Activated T-helper 1 cell treated with Interleukin-2 at 50 U/mL for 16 hours (primary cell): ENCODE data around the gene HPX.

Experiments used
- DNase-seq: peaks from one replicate; pipeline ENCODE4 v3.0.0-alpha.2; 2020; ENCODE audit warnings: low read depth

Gene HPX

DNA sequence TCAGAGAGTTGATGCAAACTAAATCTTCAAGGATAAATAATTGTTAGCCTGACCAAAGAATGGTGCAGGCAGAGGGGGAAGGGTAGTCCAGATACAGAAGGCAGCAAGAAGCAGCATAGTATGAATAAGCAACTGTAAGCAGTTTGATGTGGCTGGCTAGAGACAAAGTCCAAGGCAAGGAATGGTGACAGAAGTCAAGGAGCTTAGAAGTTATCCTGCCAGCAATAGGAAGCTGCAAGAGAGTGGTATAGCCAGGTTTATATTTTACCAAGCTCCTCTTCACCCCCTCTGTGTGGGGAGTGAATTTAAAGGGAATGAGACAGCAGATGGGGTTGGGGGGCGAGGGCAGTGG is 18.3 kb upstream of the HPX start:
- no peak for DNase-seq

DNA sequence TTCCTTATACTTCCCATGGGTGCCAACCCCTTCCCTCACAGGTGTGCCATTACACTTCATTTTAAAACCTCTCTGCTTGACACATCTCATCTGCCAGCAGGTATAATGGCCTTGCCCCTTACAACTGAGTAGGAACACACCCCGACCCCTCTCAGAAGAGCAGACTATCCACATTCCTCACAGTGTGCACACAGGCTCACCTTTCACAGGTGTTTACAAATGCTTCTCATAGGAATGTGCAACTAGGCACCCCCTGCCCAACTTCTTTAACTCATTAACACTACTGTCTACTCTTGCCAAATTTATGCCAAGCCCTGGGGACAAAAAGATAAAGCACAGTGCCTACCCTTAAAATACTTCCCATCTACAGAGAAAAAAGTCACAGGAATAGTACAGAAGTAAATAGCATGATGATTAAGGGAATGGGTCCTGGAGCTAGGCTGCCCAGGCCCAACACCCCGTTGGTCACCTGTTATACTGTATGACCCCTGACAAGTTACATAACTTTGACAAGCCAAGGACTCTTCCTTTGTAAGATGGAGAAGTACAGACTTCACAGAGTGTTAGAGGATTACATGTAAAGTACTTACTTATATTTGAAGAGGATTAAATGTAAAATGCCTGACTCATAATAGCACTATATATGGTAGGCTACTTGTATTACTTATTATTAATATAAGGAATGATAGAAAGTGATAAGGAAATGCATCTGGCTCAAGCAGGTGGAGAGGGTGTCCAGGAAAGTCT is 17.7 kb upstream of the HPX start:
- DNase-seq: no peak

DNA sequence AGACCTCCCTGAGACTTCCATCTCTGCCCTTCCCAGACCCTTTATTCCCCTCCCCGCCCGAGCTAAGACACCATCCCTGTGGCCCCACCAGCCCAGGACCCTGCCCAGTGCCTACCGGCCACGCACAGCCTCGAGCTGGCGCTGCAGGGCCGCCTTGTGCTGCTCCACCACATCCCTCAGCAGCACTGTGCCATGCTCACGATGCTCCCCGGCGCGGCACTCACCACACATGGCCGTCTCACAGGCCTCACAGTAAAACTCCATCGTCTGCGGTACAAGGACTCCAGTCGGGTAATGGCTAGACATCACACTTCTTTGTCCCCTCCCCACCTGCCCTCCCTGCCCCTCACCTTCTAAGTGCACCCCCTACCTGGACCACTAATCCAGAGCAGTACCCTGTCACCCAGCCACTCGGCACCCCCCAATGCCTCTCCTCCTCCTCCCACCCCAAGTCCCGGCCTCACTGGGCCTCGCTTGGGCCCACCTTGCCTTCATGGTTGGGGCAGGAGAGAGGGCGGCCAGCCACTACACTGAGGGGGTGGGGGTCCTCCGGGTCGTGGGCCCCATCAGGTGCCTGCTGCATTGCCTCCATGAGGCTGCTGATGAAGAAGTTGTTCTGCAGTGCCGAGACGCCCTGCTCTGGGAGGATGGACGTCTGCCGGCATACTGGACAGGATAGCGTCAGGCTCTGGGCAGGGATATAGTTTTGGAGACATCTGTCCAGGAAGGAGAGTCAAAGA is 17.0 kb upstream of the HPX start:
- DNase-seq: no peak

DNA sequence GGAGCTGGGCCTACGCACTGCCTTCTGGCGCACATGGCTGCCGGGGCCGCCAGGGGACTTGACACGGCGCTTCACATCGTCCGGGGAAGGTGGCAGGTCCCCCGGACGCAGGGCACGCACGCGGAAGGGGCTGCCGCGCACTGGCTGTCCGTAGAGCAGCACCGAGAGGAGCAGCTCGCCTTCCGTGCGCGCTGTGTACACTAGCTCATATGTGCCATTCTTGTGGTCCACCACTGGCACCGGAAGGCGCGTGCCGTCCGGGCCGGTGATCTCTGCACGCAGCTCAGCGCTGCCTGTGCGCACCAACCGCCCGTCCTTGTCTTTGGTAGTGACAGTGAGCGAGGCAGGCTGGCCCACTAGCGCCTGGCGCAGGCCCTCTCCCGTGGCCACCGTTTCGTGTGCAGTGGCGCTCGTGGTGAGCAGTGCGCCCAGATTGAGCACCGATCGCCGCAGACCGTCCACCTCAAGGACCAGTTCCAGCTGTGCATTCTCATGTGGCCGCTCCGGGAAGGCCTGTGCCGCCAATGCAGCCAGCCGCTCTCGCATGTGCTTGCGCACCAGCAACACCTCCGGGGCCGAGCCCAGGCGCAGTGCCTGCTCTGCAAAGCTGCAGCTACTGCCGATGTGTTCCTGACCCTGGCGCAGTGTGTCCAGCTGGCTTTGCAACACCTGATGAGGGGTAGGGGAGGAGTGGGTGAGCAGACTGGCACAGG is 15.7 kb upstream of the HPX start:
- no peak for DNase-seq

DNA sequence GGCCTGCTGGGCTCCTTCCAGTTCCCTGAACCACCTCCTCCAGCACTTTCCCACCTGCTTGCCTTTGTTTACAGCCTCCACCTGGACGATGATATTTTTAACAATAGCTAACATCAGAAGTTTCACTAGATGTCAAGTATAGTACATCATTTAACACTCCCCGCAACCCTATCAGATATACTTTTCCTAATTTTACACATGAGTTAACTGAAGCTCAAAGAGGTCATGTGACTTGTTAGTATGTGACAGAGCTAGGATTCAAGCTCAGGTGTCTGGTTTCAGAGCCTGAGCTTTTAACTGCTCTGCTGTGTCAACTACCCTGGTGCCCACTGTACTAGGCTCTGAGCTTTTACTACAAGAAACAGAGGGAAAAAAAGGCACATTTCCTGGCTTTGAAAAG is 14.3 kb upstream of the HPX start:
- DNase-seq: no peak

DNA sequence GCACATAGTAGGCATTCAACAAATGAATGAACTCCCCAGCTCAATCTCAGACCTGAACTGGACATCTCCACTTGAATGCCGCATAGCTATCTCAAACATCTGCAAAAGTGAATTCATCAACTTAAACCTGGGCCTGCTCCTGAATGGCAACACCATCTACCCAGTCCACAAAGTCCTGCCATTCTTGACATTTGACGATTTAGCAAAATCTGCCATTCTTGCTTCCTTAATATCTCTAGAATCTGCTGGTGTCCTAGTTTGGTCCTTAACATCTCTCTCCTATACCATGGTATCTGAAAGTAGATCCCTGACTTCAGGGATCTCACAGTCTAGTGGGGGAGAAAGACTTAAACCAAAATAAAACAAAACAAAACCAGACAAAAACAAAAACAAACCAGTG is 12.4 kb upstream of the HPX start:
- DNase-seq: no peak

DNA sequence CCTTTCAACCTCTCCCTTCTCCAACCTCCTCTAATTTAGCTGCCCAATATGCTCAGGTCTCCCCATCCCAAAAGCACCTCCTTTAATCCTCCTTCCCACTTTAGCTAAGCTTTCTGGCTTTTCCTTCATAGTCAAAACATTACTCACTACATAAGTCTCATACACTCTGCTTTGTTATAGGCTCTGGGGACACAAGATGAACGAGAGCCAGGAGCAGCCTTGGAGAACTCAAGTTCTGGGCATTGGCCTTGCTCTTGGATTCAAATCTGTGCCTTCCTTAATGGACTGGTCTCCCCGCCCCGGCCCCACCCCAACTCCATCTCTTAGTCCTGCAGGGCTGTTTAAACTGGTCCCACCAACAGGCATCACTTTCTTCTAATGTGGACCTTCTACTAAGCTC is 11.4 kb upstream of the HPX start:
- no peak for DNase-seq

DNA sequence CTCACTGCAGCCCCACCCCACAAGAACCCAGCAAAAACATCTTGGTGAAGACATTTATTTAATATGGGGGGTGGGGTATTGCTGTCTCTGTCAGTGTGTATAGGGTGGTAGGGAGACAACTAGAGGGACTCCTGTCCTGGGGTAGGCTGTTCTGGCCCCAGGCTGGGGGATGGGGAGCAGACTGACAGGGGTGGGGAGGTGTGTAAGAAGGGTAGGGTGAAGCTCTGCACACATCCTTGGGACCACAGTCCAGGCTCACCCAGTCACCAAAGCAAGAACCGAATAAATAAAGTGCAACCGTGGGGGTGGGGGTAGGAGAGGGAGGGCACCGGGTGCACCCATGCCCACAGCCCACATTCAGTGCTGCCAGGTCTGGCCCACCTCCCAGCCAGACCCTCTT is 7.8 kb upstream of the HPX start:
- no peak for DNase-seq

DNA sequence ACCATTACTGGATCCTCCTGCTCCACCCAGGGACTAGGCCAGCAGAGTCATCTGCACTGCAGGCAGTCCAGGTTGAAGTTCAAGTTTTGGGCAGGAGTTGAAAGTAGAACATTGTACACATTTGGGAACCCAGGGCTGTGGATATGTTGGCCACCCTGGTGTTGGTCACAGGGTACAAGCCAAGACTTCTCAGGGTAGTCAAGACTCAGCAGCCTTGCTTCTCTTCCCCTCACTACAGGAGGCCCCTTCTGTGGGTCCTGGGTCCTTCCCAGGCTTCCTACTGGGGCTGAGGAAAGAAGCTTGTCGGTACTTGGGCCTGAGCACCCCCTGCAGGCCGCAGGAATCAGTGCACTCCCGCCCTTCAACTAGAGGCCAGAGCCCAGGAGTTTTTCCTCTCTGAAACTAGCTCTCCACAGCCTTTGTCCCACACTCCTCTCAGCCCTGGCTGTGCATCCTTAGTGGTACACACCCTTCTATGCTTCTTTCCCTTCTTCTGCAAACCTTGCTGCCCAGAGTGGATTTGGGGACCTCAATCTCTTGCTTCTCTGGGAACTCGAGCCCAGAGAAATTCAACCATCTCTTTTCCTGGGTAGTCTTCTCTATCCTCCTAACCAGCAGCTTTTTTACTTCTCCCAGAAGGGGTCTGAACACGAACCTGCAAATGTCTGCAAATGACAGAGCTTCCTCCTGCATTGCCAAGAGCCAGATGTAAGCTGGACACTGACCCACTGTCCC is 2.6 kb upstream of the HPX start:
- peak; percentile 20 for DNase-seq

DNA sequence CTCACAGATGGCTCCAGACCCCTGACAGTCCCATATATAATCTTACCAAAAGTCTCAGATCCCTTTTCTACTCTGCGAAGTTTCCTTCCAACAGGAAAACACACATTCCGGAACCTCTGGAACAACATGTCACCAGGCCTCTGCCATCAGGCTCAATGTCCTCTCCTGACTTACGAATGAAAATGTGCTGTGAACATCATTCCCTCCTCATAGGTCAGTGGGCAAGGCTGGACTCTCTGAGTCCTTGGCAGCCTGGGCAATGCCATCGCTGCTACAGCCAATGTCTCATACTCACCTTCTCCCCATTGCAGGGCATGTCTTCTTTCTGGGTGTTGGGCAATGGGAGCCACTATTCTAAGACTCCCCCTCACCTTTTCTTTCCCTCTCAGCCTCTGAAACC is 1.7 kb upstream of the HPX start:
- no peak for DNase-seq

DNA sequence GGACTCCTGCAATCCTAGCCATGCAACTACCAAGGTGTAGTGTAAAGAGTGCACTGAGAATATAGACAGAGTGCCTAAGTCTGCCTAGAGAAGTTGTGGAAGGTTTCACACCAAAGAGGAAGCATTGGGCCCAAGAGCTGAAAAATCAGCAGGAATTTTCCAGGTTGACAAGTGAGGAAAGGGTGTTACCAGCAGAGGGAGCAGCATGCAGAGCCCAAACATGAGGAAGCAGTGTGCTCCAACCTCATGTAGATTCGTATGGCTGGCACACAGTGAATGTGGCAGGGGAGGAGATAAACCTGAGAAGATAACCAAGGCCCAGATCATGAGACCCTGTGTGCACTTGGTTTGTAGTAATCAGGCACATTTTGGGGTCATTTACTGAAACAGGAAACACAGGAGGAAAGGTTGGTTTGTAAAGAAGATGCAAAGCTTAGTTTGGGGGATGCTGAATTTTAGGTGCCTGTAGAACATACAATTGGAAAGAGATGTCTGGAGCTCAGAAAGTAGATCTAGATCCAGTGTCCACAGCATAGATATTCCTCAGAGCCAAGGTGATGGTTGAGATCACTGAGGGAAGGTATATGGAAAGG is 1.7 kb downstream of the HPX start:
- no peak for DNase-seq

DNA sequence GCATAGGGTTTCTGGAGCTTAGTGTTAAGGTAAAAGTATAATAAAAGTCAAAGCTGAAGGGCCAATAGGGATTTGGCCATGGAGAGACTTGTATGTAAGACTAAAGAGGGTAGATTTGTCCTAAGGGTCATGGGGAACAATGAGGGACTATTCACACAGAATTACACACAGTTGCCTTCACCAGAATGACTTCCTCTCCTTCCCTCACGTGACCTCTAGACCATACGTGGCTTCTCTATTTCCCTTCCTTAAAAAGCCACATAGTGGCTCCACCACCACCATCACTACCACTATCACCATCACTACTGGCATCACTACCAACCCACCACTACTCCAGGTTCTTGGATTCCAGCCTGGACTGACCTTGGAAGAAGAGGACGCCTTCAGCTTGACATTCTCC is 2.8 kb downstream of the HPX start:
- no peak for DNase-seq

DNA sequence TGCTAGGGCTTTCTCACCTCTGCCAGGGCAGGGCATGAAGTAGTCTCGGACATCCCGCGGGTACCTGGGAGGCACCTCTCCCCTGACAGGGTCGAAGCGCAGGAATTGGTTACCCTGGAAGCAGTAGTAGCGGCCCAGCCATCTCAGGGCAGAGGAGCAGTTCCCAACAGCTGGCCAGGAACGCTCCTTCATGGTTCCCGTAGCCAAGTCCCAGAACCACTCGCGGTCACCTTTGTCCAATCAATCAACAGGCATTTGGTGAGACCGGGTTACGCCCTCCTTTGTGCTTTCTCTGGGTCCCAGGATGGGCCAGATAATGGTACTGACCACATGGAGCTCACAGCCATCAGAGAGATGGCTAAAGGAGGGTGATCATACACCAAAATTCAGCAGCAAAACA is 3.4 kb downstream of the HPX start:
- DNase-seq: no peak

DNA sequence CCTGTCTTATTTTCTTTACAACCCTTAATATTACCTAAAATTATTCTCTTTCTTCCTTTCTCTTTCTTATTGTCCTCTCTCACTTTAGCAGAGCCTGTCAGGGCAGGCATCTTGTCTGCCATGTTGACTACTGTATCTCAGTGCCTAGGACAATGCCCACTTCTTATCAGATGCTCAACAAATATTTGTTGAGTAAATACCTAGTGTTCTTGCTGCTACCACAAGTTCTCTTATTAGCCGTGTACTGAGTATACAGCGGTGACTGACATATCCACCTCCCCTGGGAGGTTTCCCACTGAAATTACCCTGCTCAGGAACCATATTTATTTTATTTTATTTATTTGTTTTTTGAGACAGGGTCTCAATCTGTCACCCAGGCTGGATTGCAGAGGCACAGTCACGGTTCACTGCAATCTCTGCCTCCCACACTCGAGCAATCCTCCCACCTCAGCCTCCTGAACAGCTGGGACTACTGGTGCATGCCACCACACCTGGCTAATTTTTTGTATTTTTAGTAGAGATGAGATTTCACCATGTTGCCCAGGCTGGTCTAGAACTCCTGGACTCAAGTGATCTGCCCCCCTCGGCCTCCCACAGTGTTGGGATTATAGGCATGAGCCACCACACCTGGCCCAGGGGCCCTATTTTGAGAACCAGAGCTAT is 6.7 kb downstream of the HPX start:
- no peak for DNase-seq

DNA sequence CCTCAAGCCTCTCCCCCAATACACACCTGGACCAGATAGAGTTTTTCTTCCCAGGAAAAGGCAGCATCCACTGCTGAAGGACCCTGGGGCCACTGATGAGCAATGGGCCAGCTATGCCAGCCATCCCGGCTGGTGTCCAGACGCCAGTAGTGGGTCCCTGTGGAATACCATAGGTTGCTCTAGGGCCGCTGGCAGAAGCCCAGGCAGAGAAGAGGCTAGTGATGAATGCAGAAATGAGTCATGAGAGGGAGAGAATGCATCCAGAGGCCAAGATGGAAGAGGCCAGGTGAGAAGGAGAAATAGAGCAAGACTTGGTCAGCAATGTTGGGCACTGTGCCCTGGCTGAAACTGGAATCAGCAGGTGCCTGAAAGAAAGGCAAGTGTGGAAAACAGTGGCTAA is 8.9 kb downstream of the HPX start:
- no peak for DNase-seq

DNA sequence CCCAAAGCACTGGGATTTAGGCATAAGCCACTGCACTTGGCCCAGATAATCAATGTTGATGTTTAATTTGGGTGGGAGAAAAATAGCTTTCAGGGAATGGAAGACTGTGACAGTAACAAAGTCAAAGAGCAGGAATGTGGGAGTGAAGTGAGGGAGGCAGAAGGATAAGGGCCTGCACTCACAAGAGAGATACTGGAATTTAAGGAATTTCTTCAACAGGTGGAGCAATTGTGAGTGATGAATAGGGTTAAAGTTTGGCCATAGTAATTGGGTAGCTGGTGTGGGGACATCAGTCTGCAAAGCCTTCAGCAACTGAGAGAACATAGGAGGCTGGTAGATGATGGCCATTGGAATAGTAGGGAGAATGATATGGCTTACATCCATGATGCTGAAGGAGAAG is 13.3 kb downstream of the HPX start:
- no peak for DNase-seq

DNA sequence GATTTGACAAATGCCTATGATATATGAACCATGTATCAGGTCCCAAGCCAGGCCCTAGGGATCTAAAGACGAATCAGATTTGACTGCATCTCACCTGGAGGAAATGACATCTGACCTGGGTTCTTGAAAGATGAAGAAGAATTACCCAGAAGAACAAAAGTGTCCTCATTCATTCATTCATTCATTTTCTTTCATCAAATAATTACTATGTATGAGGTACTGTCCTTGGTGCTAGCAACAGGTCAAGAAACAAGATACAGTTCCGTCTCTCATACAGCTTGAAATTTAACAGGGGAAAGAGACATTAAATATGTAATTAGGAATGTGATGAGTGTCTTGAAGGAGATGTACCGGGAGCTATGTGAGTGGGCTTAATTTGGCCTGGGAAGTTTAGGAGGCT is 20.1 kb downstream of the HPX start:
- no peak for DNase-seq

DNA sequence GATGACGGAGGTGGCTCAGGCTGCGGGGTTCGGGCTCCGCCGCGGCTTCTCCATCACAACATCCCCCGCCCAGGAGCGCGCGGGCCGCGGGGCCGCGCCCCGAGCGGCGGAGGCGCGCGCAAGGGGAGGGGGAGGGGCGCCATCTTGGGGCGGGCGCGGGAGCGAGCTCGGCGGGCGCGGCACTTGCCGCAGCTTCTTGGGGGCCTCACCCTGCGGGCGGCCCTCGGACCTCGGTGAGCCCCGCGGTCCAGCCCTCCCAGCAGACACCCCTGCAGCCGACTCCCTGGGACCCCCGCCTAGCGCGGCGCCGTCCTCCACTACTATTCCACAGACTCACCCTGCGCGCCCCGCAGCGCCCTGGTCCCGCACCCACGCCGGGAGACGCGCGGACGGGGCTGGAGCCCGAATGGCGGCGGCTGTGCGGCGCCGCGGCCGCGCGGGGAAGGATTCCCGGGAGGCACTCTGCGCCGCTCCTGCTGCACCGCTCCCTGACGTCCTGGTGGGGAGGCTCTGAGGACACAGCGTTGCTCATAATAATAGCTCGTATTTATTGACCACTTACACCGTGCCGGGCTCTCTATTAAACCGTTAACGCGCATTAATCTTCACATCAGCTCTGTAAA is 21.7 kb downstream of the HPX start, which contains the start of gene APBB1:
APBB1 (minus strand) TSS at position 86 of the 623 bp plus-strand sequence. CDS start 7,747 bp downstream, outside the sequence.
- DNase-seq: peak; percentile 72

DNA sequence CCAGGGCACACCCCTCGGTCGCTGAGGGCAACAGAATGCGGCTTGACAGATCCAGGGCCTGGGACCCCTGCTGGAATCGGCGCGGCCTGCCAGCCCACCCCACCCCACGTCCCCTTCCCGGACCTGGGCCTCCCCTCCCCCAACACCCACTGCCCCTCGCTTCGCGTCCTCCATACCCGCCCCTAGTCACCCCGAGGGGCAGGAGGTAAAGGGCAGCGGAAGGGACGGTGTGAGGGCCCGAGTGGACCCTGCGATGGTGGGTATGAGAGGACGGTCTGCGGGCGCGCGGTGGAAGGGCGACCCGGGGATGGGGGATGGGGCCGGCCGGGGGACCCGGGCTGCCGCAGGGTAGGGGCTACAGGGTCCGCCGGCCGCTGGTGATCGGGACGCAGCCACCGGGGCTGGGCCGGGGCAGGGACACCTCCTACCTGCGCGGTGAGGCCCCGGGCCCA is 22.2 kb downstream of the HPX start:
- no peak for DNase-seq

DNA sequence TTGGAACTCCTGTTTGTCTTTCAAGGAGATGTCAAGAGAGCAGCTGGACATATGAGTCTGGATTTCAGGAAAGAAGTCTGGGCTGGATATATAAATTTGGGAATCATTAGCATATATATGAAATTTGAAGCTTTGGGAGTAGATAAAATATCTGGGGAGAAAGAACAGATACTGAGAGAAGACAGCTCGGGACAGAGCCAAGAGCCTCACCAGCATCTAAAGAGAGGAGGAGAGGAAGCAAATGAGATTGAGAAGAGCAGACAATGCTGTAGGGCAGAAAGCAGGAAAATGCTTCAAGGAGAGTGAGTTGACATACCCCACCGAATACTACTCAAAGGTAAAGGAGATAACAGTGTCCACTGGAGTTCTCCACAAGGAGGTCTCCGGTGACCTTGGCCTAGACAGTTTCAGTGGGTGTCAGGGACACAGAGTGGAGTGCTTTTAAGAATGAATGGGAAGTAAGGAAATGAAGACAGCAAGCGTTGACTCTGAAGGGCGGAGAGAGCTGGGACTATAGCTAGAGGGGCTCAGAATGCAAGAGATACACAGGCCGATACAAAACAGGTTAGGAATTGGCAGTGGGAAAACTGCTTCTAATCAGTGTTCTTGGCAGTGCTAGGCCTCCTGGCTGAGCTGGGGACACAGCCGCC is 22.8 kb downstream of the HPX start:
- DNase-seq: no peak
